Measurements from ENCODE around the gene KIAA1217. TPM values are rescaled to one million over a fixed set of nuclear protein-coding genes. Genes with fewer than 3 reads are reported as not detected.

The KIAA1217 gene
- total RNA-seq, 1 experiment from 2014 or later = 23.4 TPM

GRCh38 chr10:24207341-24207740 lies 1.6 kb upstream of the KIAA1217 start:
- Mint-ChIP-seq H3K27ac (no peak overlapping the region; the same call in 1 of the 2 replicates), H3K36me3 (peaks cover 7% of the 10 kb centered on the region), H3K4me1 (peaks cover 55% of the 10 kb centered on the region), H3K9me3 (peaks cover 8% of the 10 kb centered on the region), H3K27me3 (ENCODE audit: low read depth) (no peaks in the 10 kb centered on the region), H3K4me3 (no peak overlapping the region)
- POLR2A ChIA-PET = no interaction called here
- ATAC-seq = no peak
- no peak for TF ChIP-seq ZNF232 (CRISPR knock-in tag; IDR thresholded peaks at IDR 0.05)
- no peak for TF ChIP-seq PREB (CRISPR knock-in tag; IDR thresholded peaks at IDR 0.05; ENCODE audit: borderline replicate concordance)
- TF ChIP-seq ZNF219 (CRISPR knock-in tag; IDR thresholded peaks at IDR 0.05; ENCODE audit: borderline replicate concordance) = no peak
- no peak for TF ChIP-seq AR (CRISPR knock-in tag; IDR thresholded peaks at IDR 0.05)
- CTCF ChIA-PET = interaction anchor here (1.3 kb wide), 1 partner anchor 153 kb away, joined by 3 read pairs; no protein-coding TSS in a partner anchor
- no peak for DNase-seq (ENCODE audit: low spot score)

GRCh38 chr10:24207781-24208611 lies 942 bp upstream of the KIAA1217 start:
- DNase-seq (ENCODE audit: low spot score) = no peak
- Mint-ChIP-seq H3K9me3 (peaks cover 8% of the 10 kb centered on the region), H3K4me3 (peak overlapping the region; percentile 84), H3K36me3 (peaks cover 7% of the 10 kb centered on the region), H3K4me1 (peaks cover 56% of the 10 kb centered on the region), H3K27ac (peak overlapping the region; percentile 61), H3K27me3 (ENCODE audit: low read depth) (no peaks in the 10 kb centered on the region)
- CTCF ChIA-PET = interaction anchor here (1.4 kb wide), 1 partner anchor 112 kb away, joined by 3 read pairs; no protein-coding TSS in a partner anchor
- no peak for TF ChIP-seq ATF3 (CRISPR knock-in tag; conservative IDR thresholded peaks at IDR 0.05)
- TF ChIP-seq TP53 (CRISPR knock-in tag; IDR thresholded peaks at IDR 0.05) = no peak
- TF ChIP-seq HMGA2 (CRISPR knock-in tag; IDR thresholded peaks at IDR 0.05) = no peak
- no peak for TF ChIP-seq CTCF (IDR thresholded peaks at IDR 0.05)
- TF ChIP-seq ZNF121 (CRISPR knock-in tag; IDR thresholded peaks at IDR 0.05) = no peak
- TF ChIP-seq ZMAT4 (CRISPR knock-in tag; IDR thresholded peaks at IDR 0.05) = no peak
- ATAC-seq = no peak
- POLR2A ChIA-PET = no interaction called here

- Mint-ChIP-seq H3K4me1 (peaks cover 65% of the 10 kb centered on the region), H3K4me3 (peak overlapping the region; percentile 84), H3K27me3 (ENCODE audit: low read depth) (no peaks in the 10 kb centered on the region), H3K9me3 (peaks cover 8% of the 10 kb centered on the region), H3K27ac (peak overlapping the region; percentile 57; the same call in 1 of the 2 replicates), H3K36me3 (peaks cover 7% of the 10 kb centered on the region)
- CTCF ChIA-PET = interaction anchor here (0.7 to 1.4 kb wide), 5 partner anchors 9 to 343 kb away, joined by 3 to 4 read pairs (median 3); no protein-coding TSS in a partner anchor
- no peak for ATAC-seq
- POLR2A ChIA-PET = interaction anchor here (0.5 kb wide), 1 partner anchor 30 kb away, joined by 3 read pairs; no protein-coding TSS in a partner anchor
- DNase-seq (ENCODE audit: low spot score) = no peak
- no peak for TF ChIP-seq FOXK1 (CRISPR knock-in tag; IDR thresholded peaks at IDR 0.05)
- no peak for TF ChIP-seq HMGXB4 (CRISPR knock-in tag; IDR thresholded peaks at IDR 0.05)
- TF ChIP-seq ZMAT4 (CRISPR knock-in tag; IDR thresholded peaks at IDR 0.05) = no peak
- no peak for TF ChIP-seq ZNF671 (CRISPR knock-in tag; IDR thresholded peaks at IDR 0.05)
- TF ChIP-seq MYBL2 (CRISPR knock-in tag; IDR thresholded peaks at IDR 0.05) = no peak
- no peak for TF ChIP-seq STAT6 (CRISPR knock-in tag; conservative IDR thresholded peaks at IDR 0.05; ENCODE audit: low read depth)
- TF ChIP-seq TEAD4 (CRISPR knock-in tag; IDR thresholded peaks at IDR 0.05) = no peak
- no peak for TF ChIP-seq ZNF423 (CRISPR knock-in tag; IDR thresholded peaks at IDR 0.05)
Measured at GRCh38 chr10:24209432-24209771, 464 bp downstream of the KIAA1217 start.
